Measurements from ENCODE around the gene GPC5.
"Not testable (repeated sequence)": the region's sequence is repeated elsewhere in the genome, so short reads cannot be mapped to it uniquely, and the experiment has no call there.

The GPC5 gene

DNA sequence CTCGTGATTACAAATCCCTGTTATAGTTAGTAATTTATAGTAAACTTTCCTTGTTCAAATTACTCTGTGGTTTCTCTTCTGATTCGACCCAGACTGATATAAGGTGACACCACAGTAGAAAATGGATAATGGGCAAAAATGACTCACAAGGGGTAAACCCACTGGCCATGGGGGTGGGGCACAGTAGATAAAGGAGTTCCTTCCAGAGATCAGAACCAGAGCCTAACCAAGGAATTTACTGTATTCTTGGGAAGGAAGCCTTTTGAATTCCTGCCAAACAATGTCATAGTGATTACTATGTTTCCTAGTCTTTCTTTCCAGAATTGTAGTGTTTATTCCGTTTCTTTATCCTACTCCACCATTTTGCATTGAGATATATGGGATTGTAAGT is 29.0 kb upstream of the GPC5 start:
- DNase-seq = no peak

GRCh38 chr13:91370501-91370900 is 27.9 kb upstream of the GPC5 start:
- DNase-seq = no peak

GRCh38 chr13:91372911-91373310 is 25.5 kb upstream of the GPC5 start:
- DNase-seq = no peak

DNA sequence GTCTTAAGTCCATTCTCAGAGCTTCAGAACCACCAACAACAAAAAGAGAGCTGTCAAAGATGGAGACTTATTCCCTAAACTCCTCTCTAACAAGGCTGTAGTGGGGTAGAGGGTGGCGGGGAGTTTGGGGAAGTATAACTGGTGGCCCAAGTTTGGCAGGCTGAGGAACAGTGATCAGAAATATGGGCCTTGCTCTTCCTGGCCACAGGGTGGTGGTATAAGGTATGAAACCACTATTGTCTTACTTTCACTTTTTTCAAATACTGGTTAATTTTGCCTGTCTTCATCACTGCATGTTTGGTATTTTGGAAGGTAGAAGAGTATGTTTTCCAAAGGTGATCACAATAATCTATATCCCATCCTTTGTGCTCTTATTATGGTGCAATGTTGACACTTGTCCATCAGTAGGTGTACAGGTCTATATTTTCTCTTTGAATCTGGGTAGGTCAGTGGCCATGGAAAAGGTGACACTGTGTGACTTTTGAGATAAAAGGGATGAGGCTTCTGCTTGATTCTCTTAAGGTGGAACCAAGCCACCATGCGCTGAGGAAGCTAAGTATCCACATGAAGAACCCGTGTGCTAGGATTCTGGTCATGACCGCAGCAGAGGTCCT is 23.2 kb upstream of the GPC5 start:
- DNase-seq = no peak

DNA sequence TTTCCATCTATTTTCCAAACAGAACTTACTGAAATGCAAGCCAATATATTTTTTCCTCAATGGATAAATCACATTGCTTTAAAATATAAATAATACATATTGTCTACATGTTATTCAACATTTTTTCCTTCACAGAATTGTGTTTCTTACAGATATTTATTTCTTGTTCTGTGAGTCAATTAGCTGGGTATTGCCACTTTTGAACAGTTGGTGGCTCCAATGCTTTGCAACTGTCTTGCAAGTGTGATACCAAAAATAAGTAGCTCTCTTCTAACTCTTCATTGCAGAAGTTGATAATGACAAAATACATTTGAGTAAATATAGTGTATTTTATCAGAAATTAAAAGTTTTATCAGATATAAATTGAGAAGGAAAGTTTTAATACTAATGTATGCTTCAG is 17.1 kb upstream of the GPC5 start:
- no peak for DNase-seq

DNA sequence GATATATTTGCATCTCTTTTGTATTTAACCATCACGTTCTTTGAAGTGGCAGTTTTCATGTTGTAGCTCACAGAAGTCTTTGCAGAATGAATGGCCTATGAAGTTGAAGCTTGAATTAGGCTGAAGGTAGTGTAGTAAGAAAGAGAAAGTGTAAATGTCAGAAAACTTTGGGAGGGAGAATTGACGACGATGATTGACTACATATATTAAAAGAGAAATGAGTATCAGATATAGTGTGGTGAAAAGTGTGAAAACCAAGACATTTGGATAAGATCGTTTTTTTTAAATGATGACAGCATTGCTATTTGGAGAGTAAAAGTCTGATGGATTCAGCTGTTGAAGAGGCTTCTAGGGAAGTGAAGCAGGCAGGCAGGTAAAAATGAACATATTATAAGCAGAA is 14.6 kb upstream of the GPC5 start:
- DNase-seq = no peak

- no peak for DNase-seq
Measured at GRCh38 chr13:91384896-91385295, 13.5 kb upstream of the GPC5 start.

GRCh38 chr13:91389186-91389585 is 9.2 kb upstream of the GPC5 start:
- DNase-seq = no peak

GRCh38 chr13:91397595-91397994 is 826 bp upstream of the GPC5 start:
- no peak for DNase-seq

- DNase-seq = no peak
Measured at GRCh38 chr13:91399189-91400062, 1.0 kb downstream of the GPC5 start.

- DNase-seq = no peak
Measured at GRCh38 chr13:91400063-91400399, 1.6 kb downstream of the GPC5 start.

- no peak for DNase-seq
Measured at GRCh38 chr13:91400671-91401070, 2.2 kb downstream of the GPC5 start.

GRCh38 chr13:91401920-91402319 is 3.5 kb downstream of the GPC5 start:
- DNase-seq = no peak

- DNase-seq = no peak
Measured at GRCh38 chr13:91405240-91405639, 6.8 kb downstream of the GPC5 start.

DNA sequence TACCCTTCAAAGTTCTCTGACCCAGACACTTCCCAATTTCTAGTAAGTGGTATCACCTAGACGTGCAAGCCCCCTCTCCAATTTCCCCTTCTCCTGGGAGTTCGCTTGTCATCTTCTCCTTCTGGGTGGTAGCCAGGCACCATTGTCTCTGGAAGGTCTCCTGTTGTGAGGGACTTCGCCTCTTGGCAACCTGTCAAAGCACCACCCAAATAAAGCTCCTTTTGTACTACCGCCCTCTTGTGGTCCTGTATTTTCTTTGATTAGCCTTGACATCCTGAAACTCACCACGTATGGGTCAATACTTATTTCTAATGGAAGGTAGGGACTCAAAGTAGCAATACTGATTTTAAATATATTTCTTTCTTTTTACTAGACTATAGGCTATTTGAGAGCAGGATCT is 8.2 kb downstream of the GPC5 start:
- DNase-seq = no peak

- DNase-seq = no peak
Measured at GRCh38 chr13:91408971-91409370, 10.6 kb downstream of the GPC5 start.

GRCh38 chr13:91416579-91416978 is 18.2 kb downstream of the GPC5 start:
- not testable (repeated sequence) for DNase-seq

- no peak for DNase-seq
Measured at GRCh38 chr13:91417660-91418325, 19.4 kb downstream of the GPC5 start.

DNA sequence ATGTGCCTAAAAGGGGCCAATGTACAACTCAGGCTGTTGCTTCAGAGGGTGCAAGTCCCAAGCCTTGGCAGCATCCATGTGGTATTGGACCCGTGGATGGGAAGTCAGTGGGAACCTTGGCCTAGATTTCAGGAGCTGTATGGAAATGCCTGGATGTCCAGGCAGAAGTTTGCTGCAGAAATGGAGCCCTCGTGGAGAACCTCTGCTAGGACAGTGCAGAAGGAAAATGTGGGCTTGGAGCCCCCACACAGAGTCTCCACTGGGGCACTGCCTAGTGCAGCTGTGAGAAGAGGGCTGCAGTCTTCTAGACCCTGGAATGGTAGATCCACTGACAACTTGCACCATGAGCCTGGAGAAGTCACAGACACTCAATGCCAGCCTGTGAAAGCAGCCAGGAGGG is 28.5 kb downstream of the GPC5 start:
- DNase-seq = no peak

- DNase-seq = not testable (repeated sequence)
Measured at GRCh38 chr13:91438674-91439073, 40.3 kb downstream of the GPC5 start.

DNA sequence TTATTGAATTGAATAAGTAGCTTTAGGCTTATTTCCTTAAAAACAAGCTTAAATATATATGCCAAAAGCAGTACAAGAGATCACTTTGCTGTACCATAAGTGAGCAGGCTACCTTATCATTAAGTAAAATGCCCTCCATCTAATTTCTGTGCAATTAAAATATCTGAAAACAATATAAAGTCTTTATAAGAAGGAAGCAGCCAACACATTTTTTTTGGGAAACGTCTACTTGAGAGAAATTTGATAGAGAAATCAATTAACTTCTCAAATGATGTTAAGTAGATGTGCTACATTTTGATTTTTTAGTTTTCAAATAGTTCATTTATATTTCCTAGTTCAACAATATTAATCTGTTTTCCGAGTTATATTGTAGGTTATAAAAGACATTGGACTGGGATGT is 52.5 kb downstream of the GPC5 start:
- no peak for DNase-seq

- DNase-seq = no peak
Measured at GRCh38 chr13:91454666-91455065, 56.2 kb downstream of the GPC5 start.

GRCh38 chr13:91456837-91457236 is 58.4 kb downstream of the GPC5 start:
- DNase-seq = no peak

- no peak for DNase-seq
Measured at GRCh38 chr13:91459485-91459884, 61.1 kb downstream of the GPC5 start.

All from cerebellar nuclear complex (tissue), 1 donor.